Measurements from ENCODE around the gene CXCL12. TPM values are rescaled to one million over a fixed set of nuclear protein-coding genes. Genes with fewer than 3 reads are reported as not detected.

The CXCL12 gene
- total and polyA plus RNA-seq, 4 donors = 23.8 to 66.3 (median 41.8) TPM

GRCh38 chr10:44366941-44367630, 17.8 kb downstream of the CXCL12 start:
- Histone ChIP-seq H3K36me3 (ENCODE audit: control insufficient read depth in 4 of 4, insufficient read depth in 3 of 4, low read depth in 1 of 4, low read length in 3 of 4) (no peaks in the 10 kb centered on the region), H3K27ac (ENCODE audit: low read depth in 1 of 2, low read length in 2 of 2) (no peak overlapping the region), H3K4me1 (ENCODE audit: control insufficient read depth in 4 of 4, insufficient read depth in 4 of 4, low read length in 3 of 4) (no peaks in the 10 kb centered on the region), H3K9ac (ENCODE audit: low read depth in 1 of 2, low read length in 2 of 2) (no peak overlapping the region), H3K9me3 (ENCODE audit: control insufficient read depth in 4 of 4, low read length in 3 of 4) (no peaks in the 10 kb centered on the region), H3K4me3 (ENCODE audit: low read depth in 1 of 3, low read length in 3 of 3) (no peak overlapping the region), H3K27me3 (ENCODE audit: control insufficient read depth in 4 of 4, insufficient read depth in 4 of 4, low read length in 3 of 4) (no peaks in the 10 kb centered on the region)
- TF ChIP-seq CTCF (IDR thresholded peaks at IDR 0.05; ENCODE audit: low read depth, low read length, missing input control) (no peak), EGR1 (IDR thresholded peaks at IDR 0.05; ENCODE audit: low read depth in 2 of 2) (no peak), HNF4G (IDR thresholded peaks at IDR 0.05) (no peak), TAF1 (conservative IDR thresholded peaks at IDR 0.05) (no peak), RAD21 (IDR thresholded peaks at IDR 0.05) (no peak), HNF4A (conservative IDR thresholded peaks at IDR 0.05) (no peak), MAX (IDR thresholded peaks at IDR 0.05) (no peak), RXRA (IDR thresholded peaks at IDR 0.05) (no peak), FOXA2 (IDR thresholded peaks at IDR 0.05) (no peak), ATF3 (IDR thresholded peaks at IDR 0.05) (no peak), SP1 (IDR thresholded peaks at IDR 0.05) (no peak), FOXA1 (IDR thresholded peaks at IDR 0.05) (no peak), YY1 (IDR thresholded peaks at IDR 0.05) (no peak), JUND (IDR thresholded peaks at IDR 0.05) (no peak), NR2F2 (IDR thresholded peaks at IDR 0.05) (no peak), GABPA (IDR thresholded peaks at IDR 0.05 in 1 of 2, conservative IDR thresholded peaks at IDR 0.05 in 1 of 2) (no peak)
- TF ChIP-seq, protein P1, sequence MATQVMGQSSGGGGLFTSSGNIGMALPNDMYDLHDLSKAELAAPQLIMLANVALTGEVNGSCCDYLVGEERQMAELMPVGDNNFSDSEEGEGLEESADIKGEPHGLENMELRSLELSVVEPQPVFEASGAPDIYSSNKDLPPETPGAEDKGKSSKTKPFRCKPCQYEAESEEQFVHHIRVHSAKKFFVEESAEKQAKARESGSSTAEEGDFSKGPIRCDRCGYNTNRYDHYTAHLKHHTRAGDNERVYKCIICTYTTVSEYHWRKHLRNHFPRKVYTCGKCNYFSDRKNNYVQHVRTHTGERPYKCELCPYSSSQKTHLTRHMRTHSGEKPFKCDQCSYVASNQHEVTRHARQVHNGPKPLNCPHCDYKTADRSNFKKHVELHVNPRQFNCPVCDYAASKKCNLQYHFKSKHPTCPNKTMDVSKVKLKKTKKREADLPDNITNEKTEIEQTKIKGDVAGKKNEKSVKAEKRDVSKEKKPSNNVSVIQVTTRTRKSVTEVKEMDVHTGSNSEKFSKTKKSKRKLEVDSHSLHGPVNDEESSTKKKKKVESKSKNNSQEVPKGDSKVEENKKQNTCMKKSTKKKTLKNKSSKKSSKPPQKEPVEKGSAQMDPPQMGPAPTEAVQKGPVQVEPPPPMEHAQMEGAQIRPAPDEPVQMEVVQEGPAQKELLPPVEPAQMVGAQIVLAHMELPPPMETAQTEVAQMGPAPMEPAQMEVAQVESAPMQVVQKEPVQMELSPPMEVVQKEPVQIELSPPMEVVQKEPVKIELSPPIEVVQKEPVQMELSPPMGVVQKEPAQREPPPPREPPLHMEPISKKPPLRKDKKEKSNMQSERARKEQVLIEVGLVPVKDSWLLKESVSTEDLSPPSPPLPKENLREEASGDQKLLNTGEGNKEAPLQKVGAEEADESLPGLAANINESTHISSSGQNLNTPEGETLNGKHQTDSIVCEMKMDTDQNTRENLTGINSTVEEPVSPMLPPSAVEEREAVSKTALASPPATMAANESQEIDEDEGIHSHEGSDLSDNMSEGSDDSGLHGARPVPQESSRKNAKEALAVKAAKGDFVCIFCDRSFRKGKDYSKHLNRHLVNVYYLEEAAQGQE (IDR thresholded peaks at IDR 0.05) = no peak
- TF ChIP-seq, protein P2, sequence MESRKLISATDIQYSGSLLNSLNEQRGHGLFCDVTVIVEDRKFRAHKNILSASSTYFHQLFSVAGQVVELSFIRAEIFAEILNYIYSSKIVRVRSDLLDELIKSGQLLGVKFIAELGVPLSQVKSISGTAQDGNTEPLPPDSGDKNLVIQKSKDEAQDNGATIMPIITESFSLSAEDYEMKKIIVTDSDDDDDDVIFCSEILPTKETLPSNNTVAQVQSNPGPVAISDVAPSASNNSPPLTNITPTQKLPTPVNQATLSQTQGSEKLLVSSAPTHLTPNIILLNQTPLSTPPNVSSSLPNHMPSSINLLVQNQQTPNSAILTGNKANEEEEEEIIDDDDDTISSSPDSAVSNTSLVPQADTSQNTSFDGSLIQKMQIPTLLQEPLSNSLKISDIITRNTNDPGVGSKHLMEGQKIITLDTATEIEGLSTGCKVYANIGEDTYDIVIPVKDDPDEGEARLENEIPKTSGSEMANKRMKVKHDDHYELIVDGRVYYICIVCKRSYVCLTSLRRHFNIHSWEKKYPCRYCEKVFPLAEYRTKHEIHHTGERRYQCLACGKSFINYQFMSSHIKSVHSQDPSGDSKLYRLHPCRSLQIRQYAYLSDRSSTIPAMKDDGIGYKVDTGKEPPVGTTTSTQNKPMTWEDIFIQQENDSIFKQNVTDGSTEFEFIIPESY (IDR thresholded peaks at IDR 0.05) = no peak
- WGBS = 88% methylated on average over 6 of the region's 6 CpGs
- DNase-seq (ENCODE audit: low spot score) = no peak
